NCI-H460 (cell line): ENCODE data around the gene SCRN1. TPM values are rescaled to one million over a fixed set of nuclear protein-coding genes. Genes with fewer than 3 reads are reported as not detected.
"Not testable (repeated sequence)": the region's sequence is repeated elsewhere in the genome, so short reads cannot be mapped to it uniquely, and the experiment has no call there.

Source experiments
- DNase-seq: peaks from one replicate; pipeline ENCODE4 v3.0.0-alpha.2; 2016; ENCODE audit warnings: low read depth; ENCODE audit errors: extremely low read depth
- total RNA-seq: library from RNA; depleted of rRNA; stranded (reverse); fragments of >200 nt; shearing (Covaris generic); gene quantifications from 2 replicates; pipeline ENCODE4 v1.2.3, GENCODE V29; 2014

The SCRN1 gene
- total RNA-seq, 1 experiment from 2014 or later, result 2.1 TPM

DNA sequence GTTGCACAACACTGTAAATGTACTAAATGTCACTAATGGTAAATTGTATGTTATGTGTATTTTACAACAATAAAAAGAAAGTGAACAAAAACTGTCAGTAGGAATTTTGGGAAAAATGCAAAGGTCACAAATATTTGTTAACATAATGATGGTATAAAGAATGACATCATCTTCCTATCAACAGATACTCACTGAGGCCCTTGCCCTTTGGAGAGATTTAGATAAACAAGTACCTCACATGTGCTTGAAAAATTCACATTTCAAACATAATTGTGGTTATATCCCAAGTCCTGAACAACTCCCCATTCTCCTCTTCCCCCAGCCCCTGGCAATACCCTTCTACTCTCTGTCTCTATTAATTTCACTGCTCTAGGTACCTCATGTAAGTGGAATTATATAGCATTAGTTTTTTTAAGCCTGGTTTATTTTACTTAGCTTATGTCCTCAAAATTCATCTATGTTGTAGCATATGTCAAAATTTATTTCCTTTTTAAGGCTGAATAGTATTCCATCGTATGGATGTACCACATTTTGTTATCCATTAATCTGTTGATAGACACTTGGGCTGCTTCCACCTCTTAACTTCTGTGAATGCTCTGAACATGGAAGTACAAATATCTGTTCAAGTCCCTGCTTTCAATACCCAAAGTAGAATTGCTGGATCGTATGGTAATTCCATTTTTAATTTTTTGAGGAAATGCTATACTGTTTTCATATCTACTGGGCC is 92.8 kb downstream of the SCRN1 start:
- no peak for DNase-seq

DNA sequence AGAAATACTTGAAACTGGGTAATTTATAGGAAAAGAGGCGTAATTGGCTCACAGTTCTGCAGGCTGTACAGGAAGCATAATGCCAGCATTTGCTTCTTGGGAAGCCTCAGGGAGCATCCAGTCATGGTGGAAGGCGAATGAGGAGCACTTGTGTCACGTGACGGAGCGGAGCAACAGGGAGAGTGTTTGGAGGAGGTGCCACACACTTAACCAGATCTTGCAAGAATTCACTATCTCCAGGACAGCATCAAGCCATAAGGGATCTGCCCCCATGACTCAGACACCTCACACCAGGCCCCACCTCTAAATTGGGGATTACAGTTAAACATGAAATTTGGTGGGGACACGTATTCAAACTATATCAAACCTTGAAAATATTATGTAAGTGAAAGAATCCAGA is 94.0 kb downstream of the SCRN1 start:
- DNase-seq, result no peak

DNA sequence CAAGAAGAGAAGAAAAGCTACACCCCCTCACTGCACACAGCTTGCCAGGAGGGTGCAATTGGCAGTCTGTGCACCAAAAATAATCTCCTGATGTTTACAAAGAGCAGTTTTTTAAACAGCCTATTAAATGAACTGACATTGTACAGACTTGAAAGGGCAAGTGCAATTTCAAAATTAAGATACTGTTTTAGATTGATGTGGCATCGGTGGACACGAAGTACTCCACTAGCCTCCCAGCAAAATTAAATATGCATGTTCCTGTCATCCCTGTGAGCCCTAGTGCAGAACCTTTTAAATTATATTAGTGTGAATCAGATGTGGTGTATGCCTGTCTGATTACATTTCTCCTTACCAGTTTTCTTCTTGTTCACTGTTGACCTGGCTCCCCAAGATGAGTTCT is 95.3 kb downstream of the SCRN1 start:
- no peak for DNase-seq

DNA sequence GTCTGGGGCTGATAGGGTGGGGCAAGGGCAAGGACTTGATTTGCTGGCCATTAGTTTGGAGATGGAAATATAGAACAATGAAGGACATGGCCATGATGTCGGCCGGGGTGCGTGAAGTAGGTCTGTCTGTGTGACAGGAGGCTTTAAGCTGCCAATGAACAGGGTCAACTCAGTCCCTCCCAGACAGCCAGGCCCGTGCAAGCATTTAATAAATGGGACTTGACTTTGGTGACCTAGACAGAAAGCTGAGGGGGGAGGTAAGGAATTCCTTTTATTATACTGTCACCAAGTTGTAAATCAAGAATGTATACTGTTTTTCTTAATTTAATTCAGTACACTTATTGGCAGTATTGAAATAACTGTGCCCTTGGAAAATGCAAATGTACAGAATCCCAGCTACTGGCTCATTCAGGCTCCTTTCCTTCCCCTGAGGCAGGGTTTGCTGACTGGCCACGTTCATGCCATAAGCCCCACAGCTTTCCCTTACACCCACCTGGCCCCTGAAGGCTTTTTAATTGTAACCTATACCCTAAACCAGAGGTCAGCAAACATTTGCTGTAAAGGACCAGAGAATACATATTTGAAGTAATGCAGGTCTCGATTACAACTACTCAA is 96.1 kb downstream of the SCRN1 start:
- DNase-seq, result no peak

DNA sequence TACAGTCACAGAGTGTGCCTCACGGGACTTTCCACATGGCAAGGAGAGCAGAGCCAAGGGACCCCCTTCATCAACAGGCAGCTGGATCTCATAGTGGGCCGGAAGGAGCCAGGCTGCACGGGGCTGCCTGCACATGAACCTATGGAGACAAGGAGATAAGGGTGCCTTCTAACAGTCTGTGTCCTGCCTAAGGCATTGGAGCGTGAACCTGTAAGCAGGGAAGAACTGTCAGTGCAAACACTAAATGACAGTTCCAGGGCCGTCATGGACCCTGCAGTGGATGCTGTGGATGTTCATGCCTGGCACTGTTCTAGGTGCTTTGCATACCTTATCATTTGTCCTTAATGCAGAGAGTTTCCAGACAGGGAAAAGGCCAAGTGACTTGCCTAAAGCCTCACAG is 97.4 kb downstream of the SCRN1 start:
- no peak for DNase-seq

DNA sequence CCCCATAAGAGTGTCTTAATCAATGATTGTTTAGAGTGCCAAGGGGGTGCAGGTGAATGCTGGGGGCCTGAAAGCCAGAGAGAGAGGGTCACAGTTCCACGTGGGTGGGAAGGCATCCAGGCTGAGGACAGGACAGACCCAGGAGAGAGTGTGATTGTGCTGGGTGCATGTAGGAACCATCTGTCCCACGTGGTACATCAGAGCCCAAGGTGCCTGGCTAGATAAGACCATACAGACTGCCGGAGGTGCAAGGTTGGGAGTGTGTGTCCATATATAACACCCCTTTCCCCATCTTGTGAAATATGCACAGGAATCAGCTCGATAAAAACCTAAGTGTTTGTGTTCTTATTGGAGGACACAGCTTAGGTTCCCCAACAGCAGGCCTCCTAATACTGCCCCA is 97.8 kb downstream of the SCRN1 start:
- DNase-seq, result no peak

DNA sequence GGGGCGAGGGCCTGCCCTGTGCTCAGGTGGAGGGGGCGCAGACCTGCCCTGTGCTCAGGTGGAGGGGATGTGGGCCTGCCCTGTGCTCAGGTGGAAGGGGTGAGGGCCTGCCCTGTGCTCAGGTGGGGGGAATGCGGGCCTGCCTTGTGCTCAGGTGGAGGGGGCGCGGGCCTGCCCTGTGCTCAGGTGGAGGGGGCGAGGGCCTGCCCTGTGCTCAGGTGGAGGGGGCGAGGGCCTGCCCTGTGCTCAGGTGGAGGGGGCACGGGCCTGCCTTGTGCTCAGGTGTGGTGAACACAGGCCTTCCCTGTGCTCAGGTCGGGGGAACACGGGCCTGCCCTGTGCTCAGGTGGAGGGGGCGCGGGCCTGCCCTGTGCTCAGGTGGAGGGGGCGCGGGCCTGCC is 98.8 kb downstream of the SCRN1 start:
- DNase-seq, result not testable (repeated sequence)

DNA sequence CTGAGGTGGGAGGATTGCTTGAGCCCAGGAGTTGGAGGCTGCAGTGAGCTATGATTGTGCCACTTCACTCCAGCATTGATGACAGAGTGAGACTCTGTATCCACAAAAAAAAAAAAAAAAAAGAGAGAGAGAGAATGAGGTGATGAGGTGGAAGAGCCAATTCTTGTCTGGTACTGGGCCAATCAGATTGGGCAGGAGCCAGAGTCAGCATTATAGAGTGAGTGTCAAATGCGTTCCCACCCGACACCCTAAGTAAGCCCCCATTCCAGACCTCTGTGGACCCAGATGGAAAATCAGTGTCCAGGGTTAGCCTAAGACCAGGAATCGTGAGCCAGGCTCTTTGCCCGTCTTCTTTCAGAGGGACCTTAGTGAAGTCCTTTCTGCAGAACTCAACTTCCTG is 99.3 kb downstream of the SCRN1 start:
- no peak for DNase-seq

DNA sequence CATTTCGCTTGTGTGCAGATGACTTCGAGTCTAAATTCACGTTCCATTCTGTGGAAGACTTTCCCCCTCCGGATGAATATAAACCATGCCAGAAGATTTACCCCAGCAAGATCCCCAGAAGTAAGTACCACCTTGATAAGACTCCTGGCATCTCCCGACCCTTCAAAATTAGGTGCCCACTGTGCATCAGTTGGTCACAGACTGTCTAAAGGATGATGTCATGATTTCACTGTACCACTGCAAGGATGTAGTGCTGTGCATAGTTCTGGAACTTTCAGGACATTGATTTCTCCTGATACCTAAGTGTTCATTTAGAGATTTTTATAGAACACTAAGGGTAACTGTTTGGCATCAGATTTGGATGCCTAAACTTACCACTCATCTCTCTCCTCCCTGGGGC is 100.3 kb downstream of the SCRN1 start:
- DNase-seq, result no peak

DNA sequence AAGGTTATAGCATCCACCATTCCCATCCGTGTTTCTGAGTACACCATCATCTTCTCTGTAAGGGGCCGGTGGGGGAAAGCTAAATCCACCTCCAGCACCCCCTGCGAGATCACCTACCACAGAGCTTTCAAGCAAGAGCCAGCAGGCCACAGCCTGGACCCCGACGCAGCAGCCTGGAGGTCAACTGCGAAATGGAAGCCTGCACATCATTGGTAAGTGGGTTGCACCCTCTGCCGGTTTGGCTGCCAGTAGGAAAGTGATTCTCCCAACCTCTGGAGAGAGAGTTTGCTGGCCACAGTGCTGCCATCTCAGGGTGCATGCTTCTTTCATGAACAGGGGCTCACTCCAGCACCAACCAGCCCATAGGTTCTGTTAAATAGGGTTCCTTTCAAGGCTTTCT is 101.6 kb downstream of the SCRN1 start:
- no peak for DNase-seq

DNA sequence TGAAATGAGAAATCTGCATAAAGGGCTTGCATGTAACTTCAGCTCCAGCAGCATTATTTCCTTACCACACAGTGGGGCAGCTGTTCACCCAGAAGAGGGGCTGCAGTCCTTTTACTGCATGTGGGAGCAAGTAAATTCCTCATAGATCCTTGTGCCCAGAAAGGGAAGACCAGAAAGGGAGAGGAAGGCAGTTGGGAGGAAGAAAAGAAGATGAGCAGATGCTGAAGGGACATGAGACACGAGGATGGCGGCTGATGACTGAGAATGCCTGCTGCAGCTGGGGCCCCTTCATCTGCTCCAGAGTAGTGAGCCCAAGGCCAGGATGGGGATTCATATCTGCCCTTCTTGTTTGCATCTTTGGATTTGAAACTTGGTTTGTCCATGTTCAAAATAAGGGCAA is 102.8 kb downstream of the SCRN1 start:
- no peak for DNase-seq

DNA sequence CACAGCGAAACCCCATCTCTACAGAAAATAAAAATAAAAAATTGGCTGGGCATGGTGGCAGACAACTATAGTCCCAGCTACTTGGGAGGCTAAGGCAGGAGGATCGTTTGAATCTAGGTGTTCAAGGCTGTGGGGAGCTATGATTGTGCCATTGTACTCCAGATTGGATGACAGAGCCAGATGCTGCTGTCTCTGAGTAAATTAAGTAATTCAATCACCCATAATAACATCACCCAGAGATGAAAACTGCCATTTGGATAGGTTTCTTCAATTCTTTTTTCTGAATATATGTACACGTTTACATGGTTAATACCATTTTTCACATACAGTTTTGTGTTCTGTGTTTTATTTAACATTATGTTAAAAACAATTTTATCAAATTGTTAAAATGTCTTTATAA is 104.0 kb downstream of the SCRN1 start:
- no peak for DNase-seq

DNA sequence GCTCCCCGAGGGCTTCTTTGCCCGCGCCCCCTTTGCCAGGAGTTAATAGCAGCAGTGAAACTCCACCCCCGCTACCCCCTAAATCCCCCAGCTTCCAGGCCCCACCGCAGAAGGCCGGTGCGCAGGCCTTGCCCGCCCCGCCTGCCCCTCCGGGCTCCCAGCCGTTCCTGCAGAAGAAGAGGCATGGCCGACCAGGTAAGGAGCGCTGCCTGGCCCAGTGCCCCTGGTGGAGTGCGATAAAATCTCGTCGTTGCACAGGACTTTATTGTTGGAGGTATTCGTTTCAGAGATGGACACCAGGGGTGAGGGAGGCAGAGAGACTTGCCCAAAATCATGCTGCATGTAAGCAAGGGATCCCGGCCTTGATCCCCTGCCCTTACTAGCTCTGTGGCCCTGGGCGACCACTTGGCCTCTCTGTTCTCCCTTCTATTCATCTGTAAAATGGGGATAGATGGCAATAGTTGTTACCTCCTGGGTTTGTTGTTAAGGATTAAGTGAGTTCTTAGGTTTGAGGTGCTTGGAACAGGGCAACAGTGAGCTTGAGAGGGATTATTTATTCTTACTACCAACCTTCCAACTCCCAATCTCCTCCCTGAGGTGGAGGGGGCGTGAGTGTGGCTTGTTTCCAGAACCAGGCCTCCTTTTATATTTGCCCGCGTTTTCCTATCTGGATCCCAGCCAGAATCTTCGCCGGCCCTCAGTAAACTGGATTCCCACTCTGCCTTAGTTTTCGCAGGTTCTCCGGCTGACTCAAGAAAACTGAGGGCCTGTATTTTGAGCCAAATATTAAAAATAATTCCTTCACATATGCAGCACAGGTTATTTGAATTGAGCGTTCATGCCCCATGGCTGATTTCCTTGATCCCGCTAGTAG is 105.0 kb downstream of the SCRN1 start:
- no peak for DNase-seq

DNA sequence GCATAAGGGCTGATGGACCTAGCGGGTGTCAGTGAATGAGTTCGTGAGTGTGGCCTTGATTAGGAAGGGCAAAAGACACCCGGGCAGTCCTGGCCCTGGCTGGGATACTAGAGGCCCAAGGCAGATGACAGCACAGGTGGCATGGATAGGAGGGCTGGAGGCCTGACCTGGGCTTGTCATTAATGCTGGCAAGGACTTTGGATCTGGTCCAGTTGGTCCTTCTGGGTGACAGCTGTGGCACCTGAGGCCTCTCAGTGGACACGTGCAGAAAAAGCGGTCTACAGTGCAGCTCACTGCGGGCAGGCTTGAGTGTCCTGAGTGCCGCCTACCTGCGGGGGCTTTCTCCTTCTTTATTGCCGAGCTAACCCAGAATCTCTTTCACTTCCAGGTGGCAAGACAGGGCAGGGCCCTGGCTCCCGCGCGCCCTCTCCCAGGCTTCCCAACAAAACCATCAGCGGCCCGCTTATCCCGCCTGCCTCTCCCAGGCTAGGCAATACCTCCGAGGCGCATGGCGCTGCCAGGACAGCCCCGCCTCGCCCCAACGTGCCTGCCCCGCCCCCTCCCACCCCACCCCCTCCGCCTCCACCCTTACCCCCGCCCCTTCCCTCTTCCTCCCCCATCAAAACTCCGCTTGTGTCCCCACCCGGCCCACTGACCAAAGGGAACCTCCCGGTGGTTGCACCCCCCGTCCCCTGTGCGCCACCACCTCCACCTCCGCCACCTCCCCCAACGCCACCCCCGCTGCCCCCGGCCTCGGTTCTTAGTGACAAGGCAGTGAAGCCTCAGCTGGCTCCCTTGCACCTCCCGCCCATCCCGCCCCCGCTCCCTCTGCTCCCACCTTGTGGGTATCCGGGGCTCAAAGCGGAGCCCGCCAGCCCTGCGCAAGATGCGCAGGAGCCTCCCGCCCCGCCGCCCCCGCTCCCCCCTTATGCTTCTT is 105.9 kb downstream of the SCRN1 start:
- no peak for DNase-seq

DNA sequence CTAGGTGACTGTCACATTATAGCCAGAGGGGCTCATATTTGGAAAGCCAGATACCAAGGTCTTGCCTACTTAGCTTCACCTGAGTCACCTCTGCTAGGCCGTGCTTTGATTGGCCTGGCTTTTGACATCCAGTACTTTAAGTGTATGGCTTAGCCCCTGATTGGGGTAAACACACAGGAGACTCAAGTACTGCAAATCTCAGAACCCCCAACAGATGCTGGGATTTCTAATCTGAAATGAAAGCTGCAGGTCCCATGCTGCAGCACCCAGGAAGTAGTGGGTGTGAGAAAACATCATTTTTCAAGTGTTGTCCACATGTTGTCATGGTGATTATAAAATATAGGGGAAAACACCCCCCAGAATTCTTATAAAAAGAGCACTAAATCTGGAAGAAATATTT is 107.1 kb downstream of the SCRN1 start:
- DNase-seq, result no peak

DNA sequence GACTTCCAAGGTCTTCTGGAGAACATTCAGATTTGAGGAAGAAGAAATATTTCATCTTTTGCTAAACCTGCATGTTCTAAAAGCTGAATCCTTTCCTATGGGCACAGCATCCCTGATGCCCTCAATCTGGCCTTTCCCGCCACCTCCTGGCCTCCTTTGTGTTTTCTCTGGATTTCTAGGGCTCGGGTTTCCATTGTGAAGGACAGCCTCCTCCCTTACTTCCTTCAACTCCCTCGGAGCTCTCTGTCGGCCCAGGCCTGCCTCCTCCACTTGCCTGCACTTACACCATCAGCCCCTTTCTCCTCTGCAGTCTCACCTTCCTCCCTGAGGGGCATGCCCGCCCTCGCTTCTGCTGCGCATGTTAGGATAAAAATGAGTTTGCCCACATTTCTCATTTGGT is 107.9 kb downstream of the SCRN1 start:
- DNase-seq, result no peak

DNA sequence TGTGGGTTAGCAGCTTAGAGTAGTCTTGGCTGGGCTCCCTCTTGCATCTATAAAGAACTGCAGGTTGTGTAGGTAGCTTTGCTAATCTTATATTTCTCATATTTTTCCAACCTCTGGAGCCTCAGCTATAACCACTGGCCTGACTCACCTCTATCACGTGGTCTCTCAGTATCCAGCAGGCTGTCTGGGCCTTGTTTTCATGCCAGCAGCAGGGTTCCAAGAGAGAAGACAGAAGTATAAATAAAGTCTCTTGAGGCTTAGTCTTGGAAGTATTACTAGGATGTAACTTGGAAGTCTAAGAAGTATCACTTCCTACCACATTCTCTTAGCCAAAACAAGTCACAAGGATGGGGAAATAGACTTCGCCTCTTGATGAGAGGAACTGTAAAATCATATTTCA is 110.0 kb downstream of the SCRN1 start:
- no peak for DNase-seq

DNA sequence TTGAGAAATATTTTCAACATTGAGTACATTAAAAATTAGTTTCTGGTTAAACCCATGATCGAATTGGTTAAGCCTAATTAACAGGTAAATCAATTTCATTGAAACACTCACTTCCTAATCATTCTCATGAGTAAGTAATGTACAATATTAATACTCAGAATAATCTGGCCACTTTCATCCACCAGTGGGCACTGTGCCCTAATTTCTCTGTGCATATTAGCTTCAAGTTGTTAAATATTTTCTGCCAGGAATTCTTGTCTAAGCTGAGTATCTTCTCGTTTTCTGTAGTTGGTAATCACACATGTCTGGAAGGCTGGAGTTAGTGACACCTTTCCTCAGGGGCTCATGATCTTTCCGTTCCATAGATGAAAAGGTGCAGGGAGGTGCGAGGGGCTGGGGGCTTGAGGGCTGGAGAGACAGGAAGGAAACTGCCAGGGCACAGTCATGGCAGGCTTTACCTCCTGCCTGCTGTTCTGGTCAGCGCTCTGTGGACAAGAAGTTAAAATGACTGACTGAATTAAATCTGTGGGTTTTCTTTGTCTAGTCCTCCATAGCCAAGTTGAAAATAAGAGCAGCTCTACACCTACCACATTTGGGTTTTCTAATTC is 111.4 kb downstream of the SCRN1 start:
- peak; percentile 31 for DNase-seq

DNA sequence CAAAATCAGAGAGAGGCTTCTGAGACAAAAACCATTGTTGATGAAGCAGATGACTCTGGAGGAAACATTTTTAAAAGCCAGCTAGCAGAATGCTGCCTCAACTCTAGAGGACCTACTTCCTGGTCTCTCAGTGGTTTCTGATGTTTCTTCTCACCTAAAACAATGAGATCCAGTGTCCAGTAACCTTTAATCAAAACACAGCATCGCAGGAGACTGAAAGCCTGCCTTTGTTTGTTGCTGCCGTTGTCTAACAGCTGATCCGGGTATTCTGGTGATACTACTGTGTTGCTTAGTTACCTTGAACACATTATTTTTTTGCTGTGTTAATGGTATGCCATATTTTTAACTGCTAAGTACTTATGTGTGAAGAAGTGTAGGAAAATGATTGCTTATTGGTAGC is 112.4 kb downstream of the SCRN1 start:
- no peak for DNase-seq

DNA sequence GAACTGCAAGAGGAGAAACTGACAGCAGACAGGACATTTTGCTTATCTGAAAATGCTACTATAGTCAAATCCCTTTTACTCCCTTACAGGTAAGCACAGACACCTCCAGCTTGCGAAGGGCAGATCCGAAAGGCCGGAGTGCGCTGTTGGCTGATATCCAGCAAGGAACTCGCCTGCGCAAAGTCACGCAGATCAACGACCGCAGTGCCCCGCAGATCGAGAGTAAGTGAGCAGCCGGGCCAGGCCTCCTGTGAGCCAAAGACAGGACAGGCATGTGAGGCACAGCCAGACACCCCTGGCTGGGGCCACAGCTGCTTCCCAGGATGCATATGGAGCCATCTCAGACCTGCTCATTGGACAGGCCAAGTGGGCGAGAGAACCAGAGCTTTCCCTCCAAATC is 113.9 kb downstream of the SCRN1 start:
- DNase-seq, result no peak
